Measurements from ENCODE around the gene TM9SF4. TPM values are rescaled to one million over a fixed set of nuclear protein-coding genes. Genes with fewer than 3 reads are reported as not detected.

Gene TM9SF4
- total RNA-seq, 1 donor from 2014 or later = 18.8 TPM

DNA sequence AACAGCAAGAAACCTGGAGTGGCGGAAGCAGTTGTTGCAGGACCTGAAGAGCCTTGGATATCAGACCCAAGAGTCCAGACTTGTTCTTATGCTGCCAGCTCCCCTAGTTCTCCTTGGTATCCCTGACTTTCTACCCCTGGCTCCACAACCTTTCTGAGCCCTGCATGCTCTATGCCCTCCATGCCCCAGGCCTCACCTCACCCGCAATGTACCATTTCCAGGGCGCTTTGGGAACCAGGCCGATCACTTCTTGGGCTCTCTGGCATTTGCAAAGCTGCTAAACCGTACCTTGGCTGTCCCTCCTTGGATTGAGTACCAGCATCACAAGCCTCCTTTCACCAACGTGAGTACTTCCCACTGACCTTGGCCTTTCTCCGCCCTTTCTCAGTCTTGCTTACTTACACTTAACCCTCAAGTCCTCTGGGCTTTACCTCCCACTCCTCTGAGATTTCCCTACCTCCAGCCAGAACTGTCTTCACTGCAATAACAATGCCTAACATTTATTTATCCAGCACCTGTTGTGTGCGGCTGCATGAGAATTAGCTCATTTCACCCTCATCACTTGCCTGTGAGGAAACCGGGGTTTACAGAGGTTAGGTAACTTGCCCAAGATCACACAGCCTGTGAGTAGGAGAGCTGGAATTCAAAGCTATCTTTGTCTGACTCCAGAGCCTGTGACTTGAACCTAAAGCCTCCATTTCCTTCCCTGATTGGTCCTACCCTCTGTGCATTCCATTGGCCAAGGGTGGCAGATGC lies 100.5 kb downstream of the TM9SF4 start:
- Histone ChIP-seq H3K4me3 (ENCODE audit: low read length in 3 of 3) (no peak overlapping the region), H3K4me1 (ENCODE audit: control insufficient read depth in 3 of 3, insufficient read depth in 3 of 3, low read length in 3 of 3) (peaks cover 41 to 67% (median 53%) of the 10 kb centered on the region in 3 donors), H3K36me3 (ENCODE audit: control insufficient read depth in 3 of 3, insufficient read depth in 3 of 3, low read length in 3 of 3) (peaks cover 7 to 17% (median 11%) of the 10 kb centered on the region in 3 donors), H3K9me3 (ENCODE audit: control insufficient read depth in 3 of 3, low read length in 3 of 3) (no peaks in the 10 kb centered on the region), H3K9ac (ENCODE audit: low read depth in 1 of 3, low read length in 3 of 3) (peak overlapping the region in 2 of 3 donors; percentile 40 to 43), H3K27me3 (ENCODE audit: control insufficient read depth in 3 of 3, insufficient read depth in 3 of 3, low read length in 3 of 3) (no peaks in the 10 kb centered on the region), H3K27ac (ENCODE audit: low read depth, low read length) (no peak overlapping the region)

DNA sequence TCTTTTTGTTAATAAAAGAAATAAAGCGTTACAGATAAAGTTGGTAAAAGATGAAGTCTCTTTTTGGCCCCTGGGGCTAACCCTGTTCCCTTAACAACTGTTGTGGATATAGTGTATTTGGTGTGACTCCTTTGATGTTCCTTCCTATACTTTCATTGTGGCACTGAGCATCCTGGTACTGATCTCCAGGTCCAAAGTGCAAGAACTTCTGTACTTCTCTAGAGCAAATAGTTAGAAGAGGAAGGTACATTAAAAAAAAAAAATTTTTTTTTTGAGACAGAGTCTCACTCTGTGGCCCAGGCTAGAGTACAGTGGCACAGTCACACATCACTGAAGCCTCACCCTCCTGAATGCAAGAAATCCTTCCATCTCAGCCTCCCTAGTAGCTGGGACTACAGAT lies 104.4 kb downstream of the TM9SF4 start:
- no peak overlapping the region for H3K4me3 ChIP-seq (ENCODE audit: low read length in 3 of 3)
- H3K27me3 ChIP-seq (ENCODE audit: control insufficient read depth in 3 of 3, insufficient read depth in 3 of 3, low read length in 3 of 3) = no peaks in the 10 kb centered on the region
- peaks cover 19 to 41% (median 24%) of the 10 kb centered on the region in 3 donors for H3K4me1 ChIP-seq (ENCODE audit: control insufficient read depth in 3 of 3, insufficient read depth in 3 of 3, low read length in 3 of 3)
- H3K9me3 ChIP-seq (ENCODE audit: control insufficient read depth in 3 of 3, low read length in 3 of 3) = no peaks in the 10 kb centered on the region
- H3K36me3 ChIP-seq (ENCODE audit: control insufficient read depth in 3 of 3, insufficient read depth in 3 of 3, low read length in 3 of 3) = peaks cover 29 to 48% (median 36%) of the 10 kb centered on the region in 3 donors
- no peak overlapping the region for H3K9ac ChIP-seq (ENCODE audit: low read depth in 1 of 3, low read length in 3 of 3)
- no peak overlapping the region for H3K27ac ChIP-seq (ENCODE audit: low read depth, low read length)

DNA sequence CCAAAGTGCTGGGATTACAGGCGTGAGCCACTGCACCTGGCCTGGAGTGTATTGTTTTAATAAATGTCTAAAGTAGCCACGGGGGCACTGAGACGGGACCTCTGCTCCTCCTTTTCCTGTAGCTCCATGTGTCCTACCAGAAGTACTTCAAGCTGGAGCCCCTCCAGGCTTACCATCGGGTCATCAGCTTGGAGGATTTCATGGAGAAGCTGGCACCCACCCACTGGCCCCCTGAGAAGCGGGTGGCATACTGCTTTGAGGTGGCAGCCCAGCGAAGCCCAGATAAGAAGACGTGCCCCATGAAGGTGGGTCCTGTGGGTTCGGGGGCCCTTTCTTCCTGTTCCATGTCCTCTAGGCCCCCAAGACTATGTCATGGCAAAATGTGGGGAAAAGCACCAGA lies 105.6 kb downstream of the TM9SF4 start:
- no peaks in the 10 kb centered on the region for H3K9me3 ChIP-seq (ENCODE audit: control insufficient read depth in 3 of 3, low read length in 3 of 3)
- H3K4me1 ChIP-seq (ENCODE audit: control insufficient read depth in 3 of 3, insufficient read depth in 3 of 3, low read length in 3 of 3) = peaks cover 8 to 29% (median 12%) of the 10 kb centered on the region in 3 donors
- H3K4me3 ChIP-seq (ENCODE audit: low read length in 3 of 3) = no peak overlapping the region
- no peak overlapping the region for H3K27ac ChIP-seq (ENCODE audit: low read depth, low read length)
- no peak overlapping the region for H3K9ac ChIP-seq (ENCODE audit: low read depth in 1 of 3, low read length in 3 of 3)
- peaks cover 33 to 48% (median 42%) of the 10 kb centered on the region in 3 donors for H3K36me3 ChIP-seq (ENCODE audit: control insufficient read depth in 3 of 3, insufficient read depth in 3 of 3, low read length in 3 of 3)
- no peaks in the 10 kb centered on the region for H3K27me3 ChIP-seq (ENCODE audit: control insufficient read depth in 3 of 3, insufficient read depth in 3 of 3, low read length in 3 of 3)

DNA sequence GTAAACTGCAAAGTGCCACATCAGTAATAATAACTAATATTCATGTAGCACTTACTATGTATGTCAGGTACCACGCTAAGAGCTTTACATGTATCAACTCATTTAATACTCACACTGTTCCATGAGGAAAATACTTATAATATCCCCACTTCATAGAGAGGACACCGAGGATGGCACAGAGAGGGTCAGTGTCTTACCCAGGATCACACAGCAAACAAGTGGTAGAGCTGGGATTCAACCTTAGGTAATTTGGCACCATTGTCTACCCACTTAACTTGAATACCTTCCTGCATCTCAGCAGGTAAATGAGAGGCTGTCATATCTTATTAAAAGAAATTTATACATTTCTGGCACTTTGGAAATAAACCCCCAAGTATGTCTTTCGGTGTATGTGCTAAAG lies 106.2 kb downstream of the TM9SF4 start:
- Histone ChIP-seq H3K36me3 (ENCODE audit: control insufficient read depth in 3 of 3, insufficient read depth in 3 of 3, low read length in 3 of 3) (peaks cover 33 to 48% (median 40%) of the 10 kb centered on the region in 3 donors), H3K27me3 (ENCODE audit: control insufficient read depth in 3 of 3, insufficient read depth in 3 of 3, low read length in 3 of 3) (no peaks in the 10 kb centered on the region)

DNA sequence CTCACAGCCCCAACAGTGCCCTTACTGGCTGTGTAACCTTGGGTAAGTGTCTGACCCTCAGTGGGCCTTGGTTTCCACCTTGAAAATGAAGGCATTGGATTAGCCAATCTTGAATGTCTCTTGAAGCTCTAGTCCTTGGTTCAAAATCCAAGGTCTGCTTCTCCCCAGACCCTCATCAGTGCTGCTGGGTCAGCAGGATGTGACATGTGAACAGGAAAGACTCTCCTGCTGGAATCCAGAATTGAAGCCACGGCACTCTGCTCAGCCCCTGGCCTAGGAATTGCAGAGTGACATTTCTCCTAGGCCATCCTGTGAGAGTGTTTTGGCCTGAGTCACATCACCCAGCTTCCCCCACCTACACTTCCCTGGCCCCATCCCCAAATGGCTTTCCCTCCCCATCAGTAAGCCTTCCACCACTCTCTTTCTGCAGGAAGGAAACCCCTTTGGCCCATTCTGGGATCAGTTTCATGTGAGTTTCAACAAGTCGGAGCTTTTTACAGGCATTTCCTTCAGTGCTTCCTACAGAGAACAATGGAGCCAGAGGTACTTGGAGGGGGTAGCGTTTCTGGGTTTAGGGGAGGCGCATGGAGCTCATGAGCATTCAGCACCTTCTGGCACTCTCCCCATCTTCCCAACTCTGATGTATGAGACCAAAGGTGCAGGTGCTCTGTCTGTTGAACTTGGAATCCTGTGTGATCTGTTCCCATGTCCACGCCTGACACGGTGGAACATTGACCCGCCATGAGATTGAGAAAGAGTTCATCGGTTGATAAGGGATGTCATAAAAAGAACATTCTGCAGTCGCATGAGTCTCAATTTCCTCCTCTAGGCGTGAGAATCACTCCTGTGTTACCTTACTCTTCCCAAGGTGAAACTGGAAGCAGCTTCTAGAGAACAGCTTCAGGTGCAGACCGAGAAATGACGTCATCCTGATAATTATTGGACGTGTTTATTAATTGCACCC lies 106.9 kb downstream of the TM9SF4 start:
- H3K4me1 ChIP-seq (ENCODE audit: control insufficient read depth in 3 of 3, insufficient read depth in 3 of 3, low read length in 3 of 3) = peaks cover 4 to 15% (median 6%) of the 10 kb centered on the region in 3 donors
- peaks cover 35 to 48% (median 45%) of the 10 kb centered on the region in 3 donors for H3K36me3 ChIP-seq (ENCODE audit: control insufficient read depth in 3 of 3, insufficient read depth in 3 of 3, low read length in 3 of 3)
- no peak overlapping the region for H3K9ac ChIP-seq (ENCODE audit: low read depth in 1 of 3, low read length in 3 of 3)
- no peak overlapping the region for H3K4me3 ChIP-seq (ENCODE audit: low read length in 3 of 3)
- no peak overlapping the region for H3K27ac ChIP-seq (ENCODE audit: low read depth, low read length)
- no peaks in the 10 kb centered on the region for H3K27me3 ChIP-seq (ENCODE audit: control insufficient read depth in 3 of 3, insufficient read depth in 3 of 3, low read length in 3 of 3)
- H3K9me3 ChIP-seq (ENCODE audit: control insufficient read depth in 3 of 3, low read length in 3 of 3) = no peaks in the 10 kb centered on the region

More for the DNA sequence above, 106.2 kb downstream of the TM9SF4 start:
- Histone ChIP-seq H3K9me3 (ENCODE audit: control insufficient read depth in 3 of 3, low read length in 3 of 3) (no peaks in the 10 kb centered on the region), H3K4me1 (ENCODE audit: control insufficient read depth in 3 of 3, insufficient read depth in 3 of 3, low read length in 3 of 3) (peaks cover 4 to 23% (median 8%) of the 10 kb centered on the region in 3 donors), H3K27ac (ENCODE audit: low read depth, low read length) (no peak overlapping the region), H3K9ac (ENCODE audit: low read depth in 1 of 3, low read length in 3 of 3) (no peak overlapping the region), H3K4me3 (ENCODE audit: low read length in 3 of 3) (no peak overlapping the region)

Other genes with a start within 250 kb of the TM9SF4 start
- 2.1 TPM for gene DUSP15, start 239.2 kb upstream of the TM9SF4 start, total RNA-seq
- 0.52 TPM for gene TTLL9, start 239.1 kb upstream of the TM9SF4 start, total RNA-seq
- 3.1 TPM for gene PDRG1, start 157.7 kb upstream of the TM9SF4 start, total RNA-seq
- gene XKR7, start 141.6 kb upstream of the TM9SF4 start, total RNA-seq = not detected
- 4.7 TPM for gene CCM2L, start 99.3 kb upstream of the TM9SF4 start, total RNA-seq
- 8.4 TPM for gene HCK, start 57.5 kb upstream of the TM9SF4 start, total RNA-seq
- 2.1 TPM for gene PLAGL2, start 98.0 kb downstream of the TM9SF4 start, total RNA-seq
- gene POFUT1, start 98.2 kb downstream of the TM9SF4 start, total RNA-seq = 20.4 TPM
- 10.4 TPM for gene KIF3B, start 167.9 kb downstream of the TM9SF4 start, total RNA-seq
- gene ASXL1, start 248.6 kb downstream of the TM9SF4 start, total RNA-seq = 86.1 TPM